Keratinocyte (primary cell): ENCODE measurements around the gene KRT84. TPM values are rescaled to one million over a fixed set of nuclear protein-coding genes. Genes with fewer than 3 reads are reported as not detected.

Source experiments
- DNase-seq: peaks from one replicate; pipeline ENCODE4 v3.0.0-alpha.2; 2011; ENCODE audit warnings: low read depth, missing footprints, low spot score
- FAIRE-seq: peaks from 2 replicates; lab custom pipeline; 2011; peaks lifted over from hg19 to GRCh38; lab: Jason Lieb, UNC
- H2AFZ ChIP-seq: 2 replicates; pipeline ENCODE4 v1.6.0; 2012; ENCODE audit warnings: low read length, control low read depth, inconsistent platforms; ENCODE audit not compliant: control insufficient read depth
- H3K27ac ChIP-seq: 2 replicates; pipeline ENCODE4 v1.5.1; 2011; ENCODE audit warnings: low read length; ENCODE audit not compliant: control insufficient read depth, insufficient read depth
- H3K27me3 ChIP-seq: 3 replicates; pipeline ENCODE4 v1.6.0; 2011; ENCODE audit warnings: low read length; ENCODE audit not compliant: control insufficient read depth, insufficient read depth; ENCODE audit errors: extremely low read depth
- H3K36me3 ChIP-seq, 2 experiments: 2 replicates in 1 of 2; 3 replicates in 1 of 2; pipeline ENCODE4 v1.5.1; 2011; ENCODE audit warnings: low read length in 2 of 2, mild to moderate bottlenecking in 1 of 2; ENCODE audit not compliant: control insufficient read depth in 2 of 2, insufficient read depth in 2 of 2; ENCODE audit errors: extremely low read depth in 1 of 2
- H3K4me1 ChIP-seq: 3 replicates; pipeline ENCODE4 v1.5.1; 2011; ENCODE audit warnings: low read length; ENCODE audit not compliant: control insufficient read depth, insufficient read depth; ENCODE audit errors: extremely low read depth
- H3K4me2 ChIP-seq: 3 replicates; pipeline ENCODE4 v1.6.0; 2011; ENCODE audit warnings: low read depth, low read length; ENCODE audit not compliant: control insufficient read depth, insufficient read depth; ENCODE audit errors: extremely low read depth
- H3K4me3 ChIP-seq, 3 experiments: fragments of 200-600 bp in 1 of 3; sonication (generic) in 1 of 3; 2 replicates in 2 of 3; 3 replicates in 1 of 3; pipeline ENCODE4 v1.5.1; 2011 to 2016; ENCODE audit warnings: low read length in 3 of 3, mild to moderate bottlenecking in 3 of 3, control low read depth in 2 of 3, inconsistent platforms in 1 of 3, low read depth in 1 of 3, mixed read lengths in 1 of 3, mixed run types in 1 of 3, moderate library complexity in 1 of 3; ENCODE audit not compliant: control insufficient read depth in 2 of 3, insufficient read depth in 2 of 3; ENCODE audit errors: extremely low read depth in 1 of 3
- H3K79me2 ChIP-seq: 2 replicates; pipeline ENCODE4 v1.6.0; 2012; ENCODE audit warnings: low read length; ENCODE audit not compliant: control insufficient read depth, insufficient read depth
- H3K9ac ChIP-seq: 3 replicates; pipeline ENCODE4 v1.6.0; 2011; ENCODE audit warnings: low read length; ENCODE audit not compliant: control insufficient read depth, insufficient read depth; ENCODE audit errors: extremely low read depth
- H3K9me1 ChIP-seq: 3 replicates; pipeline ENCODE4 v1.6.0; 2011; ENCODE audit warnings: low read length; ENCODE audit not compliant: control insufficient read depth, insufficient read depth; ENCODE audit errors: extremely low read depth
- H3K9me3 ChIP-seq: 2 replicates; pipeline ENCODE4 v1.5.1; 2012; ENCODE audit warnings: low read depth, low read length; ENCODE audit not compliant: control insufficient read depth
- H4K20me1 ChIP-seq: 3 replicates; pipeline ENCODE4 v1.6.0; 2011; ENCODE audit warnings: low read length; ENCODE audit not compliant: control insufficient read depth, insufficient read depth; ENCODE audit errors: extremely low read depth
- EZH2 ChIP-seq: IDR thresholded peaks from one replicate; pipeline ENCODE4 v1.6.1; 2012; ENCODE audit warnings: inconsistent platforms, mild to moderate bottlenecking, low read length, moderate library complexity
- dilution Hi-C: fragments of 300-500 bp; cut with MboI; formaldehyde crosslinking; loops from one replicate; pipeline ENCODE4 v1.7.0; 2020; ENCODE audit warnings: low sequenced_read_pairs; ENCODE audit not compliant: extremely low pct_ligation_motif_present
- polyA plus RNA-seq, 5 experiments: library from polyadenylated mRNA; depleted of rRNA in 3 of 5; stranded (reverse) in 3 of 5; stranded (forward) in 1 of 5; unstranded in 1 of 5; fragments of >200 nt; gene quantifications; 1 replicate in 1 of 5; 2 replicates in 3 of 5; 3 replicates in 1 of 5; pipeline versions ENCODE4 v1.2.1 to v1.2.3, GENCODE V29; 2011 to 2012; ENCODE audit warnings: missing spikeins in 2 of 5, low read depth in 1 of 5, low replicate concordance in 1 of 5
- TF ChIP-seq, protein P1 (sequence below), 3 experiments: IDR thresholded peaks in 1 of 3; conservative IDR thresholded peaks in 1 of 3; optimal IDR thresholded peaks in 1 of 3; 2 replicates in 2 of 3; 3 replicates in 1 of 3; pipeline versions ENCODE3 to v1.5.1; 2011; ENCODE audit warnings: low read length in 3 of 3, mild to moderate bottlenecking in 3 of 3, moderate library complexity in 2 of 3, control low read depth in 1 of 3, inconsistent platforms in 1 of 3; ENCODE audit not compliant: insufficient read depth in 2 of 3; ENCODE audit errors: extremely low read depth in 1 of 3

KRT84 gene
- polyA plus RNA-seq, 1 donor (not counting 4 experiments of a cell fraction or from before 2014, with no cell fraction given), result 0.10 TPM

DNA sequence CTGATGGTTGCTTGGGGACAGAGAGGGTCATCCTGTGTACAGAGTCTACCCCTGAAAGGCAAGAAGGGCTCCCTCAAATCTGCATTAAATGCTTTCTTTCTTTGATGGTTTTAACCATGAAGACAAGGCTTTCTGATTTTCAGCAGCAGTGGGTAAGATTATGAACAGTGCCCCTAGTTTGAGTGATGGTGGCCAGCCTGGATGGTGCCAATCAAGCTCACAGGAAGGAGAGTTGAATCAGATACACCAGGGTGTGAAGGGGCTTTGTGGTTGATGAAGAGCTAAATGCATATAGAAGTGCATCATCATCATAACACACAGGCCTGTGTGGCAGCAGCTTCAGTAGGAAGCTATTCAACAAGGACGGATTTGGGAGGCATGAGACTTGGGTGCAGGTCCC, 23.9 kb downstream of the KRT84 start:
- Histone ChIP-seq H4K20me1 (no peaks in the 10 kb centered on the region), H3K4me2 (no peak overlapping the region), H3K4me3 (no peak overlapping the region), H3K27me3 (peaks cover 14% of the 10 kb centered on the region), H3K36me3 (no peaks in the 10 kb centered on the region), H3K27ac (no peak overlapping the region), H3K9me1 (no peaks in the 10 kb centered on the region), H3K79me2 (no peaks in the 10 kb centered on the region), H3K9me3 (no peaks in the 10 kb centered on the region), H2AFZ (no peak overlapping the region), H3K9ac (no peak overlapping the region), H3K4me1 (no peaks in the 10 kb centered on the region)
- no peak for FAIRE-seq
- no peak for DNase-seq
- no peak for TF ChIP-seq EZH2
- TF ChIP-seq, protein P1, sequence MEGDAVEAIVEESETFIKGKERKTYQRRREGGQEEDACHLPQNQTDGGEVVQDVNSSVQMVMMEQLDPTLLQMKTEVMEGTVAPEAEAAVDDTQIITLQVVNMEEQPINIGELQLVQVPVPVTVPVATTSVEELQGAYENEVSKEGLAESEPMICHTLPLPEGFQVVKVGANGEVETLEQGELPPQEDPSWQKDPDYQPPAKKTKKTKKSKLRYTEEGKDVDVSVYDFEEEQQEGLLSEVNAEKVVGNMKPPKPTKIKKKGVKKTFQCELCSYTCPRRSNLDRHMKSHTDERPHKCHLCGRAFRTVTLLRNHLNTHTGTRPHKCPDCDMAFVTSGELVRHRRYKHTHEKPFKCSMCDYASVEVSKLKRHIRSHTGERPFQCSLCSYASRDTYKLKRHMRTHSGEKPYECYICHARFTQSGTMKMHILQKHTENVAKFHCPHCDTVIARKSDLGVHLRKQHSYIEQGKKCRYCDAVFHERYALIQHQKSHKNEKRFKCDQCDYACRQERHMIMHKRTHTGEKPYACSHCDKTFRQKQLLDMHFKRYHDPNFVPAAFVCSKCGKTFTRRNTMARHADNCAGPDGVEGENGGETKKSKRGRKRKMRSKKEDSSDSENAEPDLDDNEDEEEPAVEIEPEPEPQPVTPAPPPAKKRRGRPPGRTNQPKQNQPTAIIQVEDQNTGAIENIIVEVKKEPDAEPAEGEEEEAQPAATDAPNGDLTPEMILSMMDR (optimal IDR thresholded peaks at IDR 0.05 in 1 of 3, IDR thresholded peaks at IDR 0.05 in 1 of 3, conservative IDR thresholded peaks at IDR 0.05 in 1 of 3; ENCODE audit: extremely low read depth in 1 of 3, insufficient read depth in 2 of 3, low read length in 3 of 3), result no peak
- dilution Hi-C loops, result no loop called here

- Histone ChIP-seq H3K27ac (no peak overlapping the region), H4K20me1 (no peaks in the 10 kb centered on the region), H3K9me3 (no peaks in the 10 kb centered on the region), H3K36me3 (no peaks in the 10 kb centered on the region), H2AFZ (no peak overlapping the region), H3K4me1 (no peaks in the 10 kb centered on the region), H3K4me2 (no peak overlapping the region), H3K9me1 (no peaks in the 10 kb centered on the region), H3K79me2 (no peaks in the 10 kb centered on the region), H3K9ac (no peak overlapping the region), H3K4me3 (no peak overlapping the region), H3K27me3 (peaks cover 14% of the 10 kb centered on the region)
- FAIRE-seq (no peak), DNase-seq (no peak)
- TF ChIP-seq EZH2, result no peak
- TF ChIP-seq, protein P1 (optimal IDR thresholded peaks at IDR 0.05 in 1 of 3, IDR thresholded peaks at IDR 0.05 in 1 of 3, conservative IDR thresholded peaks at IDR 0.05 in 1 of 3; ENCODE audit: extremely low read depth in 1 of 3, insufficient read depth in 2 of 3, low read length in 3 of 3), result no peak
- dilution Hi-C loops, result no loop called here
Measured at GRCh38 chr12:52360663-52361271, 24.7 kb downstream of the KRT84 start.
